ENCODE data around the gene ZC3H18. TPM values are rescaled to one million over a fixed set of nuclear protein-coding genes. Genes with fewer than 3 reads are reported as not detected.

Gene ZC3H18
- total and polyA plus RNA-seq, 5 donors from 2014 or later: 10.9 to 162 (median 13.6) TPM

GRCh38 chr16:88569614-88569984, 604 bp upstream of the ZC3H18 start:
- Mint-ChIP-seq H3K36me3 (peaks cover 4% of the 10 kb centered on the region), H3K27me3 (no peaks in the 10 kb centered on the region), H3K4me3 (peak overlapping the region; percentile 87 to 92 (median 91)), H3K4me1 (peaks cover 4 to 40% (median 17%) of the 10 kb centered on the region in 4 donors), H3K9me3 (no peaks in the 10 kb centered on the region), H3K27ac (peak overlapping the region; percentile 84 to 88 (median 87))
- peak in 1 of 3 donors; percentile 19 for DNase-seq
- no peaks in the 10 kb centered on the region for H3K27me3 ChIP-seq (ENCODE audit: control insufficient read depth, insufficient read depth, low read length)
- H3K27ac ChIP-seq (ENCODE audit: insufficient read depth, low read length, poor library complexity, severe bottlenecking): peak overlapping the region; percentile 82
- no peaks in the 10 kb centered on the region for H3K9me3 ChIP-seq (ENCODE audit: control insufficient read depth in 2 of 2, low read length in 2 of 2)
- H3K4me1 ChIP-seq (ENCODE audit: control insufficient read depth, insufficient read depth, low read length, poor library complexity, severe bottlenecking): peaks cover 28% of the 10 kb centered on the region
- peak in 1 of 2 donors; percentile 14 for ATAC-seq (ENCODE audit: low read depth in 2 of 2)
- peaks cover 14% of the 10 kb centered on the region for H3K36me3 ChIP-seq (ENCODE audit: control insufficient read depth, insufficient read depth, low read length)
- peak overlapping the region; percentile 82 for H3K4me3 ChIP-seq (ENCODE audit: low read depth, low read length)

- Histone ChIP-seq H3K36me3 (ENCODE audit: control insufficient read depth, insufficient read depth, low read length) (peaks cover 19% of the 10 kb centered on the region), H3K4me3 (ENCODE audit: low read depth, low read length) (peak overlapping the region; percentile 85), H3K27ac (ENCODE audit: insufficient read depth, low read length, poor library complexity, severe bottlenecking) (peak overlapping the region; percentile 82), H3K9me3 (ENCODE audit: control insufficient read depth in 2 of 2, low read length in 2 of 2) (no peaks in the 10 kb centered on the region), H3K4me1 (ENCODE audit: control insufficient read depth, insufficient read depth, low read length, poor library complexity, severe bottlenecking) (peaks cover 28% of the 10 kb centered on the region), H3K27me3 (ENCODE audit: control insufficient read depth, insufficient read depth, low read length) (no peaks in the 10 kb centered on the region)
- H3K36me3 Mint-ChIP-seq: peaks cover 4% of the 10 kb centered on the region
- ATAC-seq (ENCODE audit: low read depth in 2 of 2) (peak; percentile 26 to 44), DNase-seq (peak in 2 of 3 donors; percentile 31 to 71)
- H3K27ac Mint-ChIP-seq: peak overlapping the region; percentile 60 to 88 (median 78)
- no peaks in the 10 kb centered on the region for H3K9me3 Mint-ChIP-seq
- no peaks in the 10 kb centered on the region for H3K27me3 Mint-ChIP-seq
- H3K4me3 Mint-ChIP-seq: peak overlapping the region; percentile 87 to 92 (median 90)
- peaks cover 4 to 42% (median 19%) of the 10 kb centered on the region in 4 donors for H3K4me1 Mint-ChIP-seq
Observed at GRCh38 chr16:88570691-88571092, 489 bp downstream of the ZC3H18 start.

GRCh38 chr16:88575251-88575650, 5.0 kb downstream of the ZC3H18 start:
- H3K4me3 Mint-ChIP-seq: peak overlapping the region in 1 of 4 donors; percentile 7
- H3K27ac ChIP-seq (ENCODE audit: insufficient read depth, low read length, poor library complexity, severe bottlenecking): no peak overlapping the region
- H3K36me3 ChIP-seq (ENCODE audit: control insufficient read depth, insufficient read depth, low read length): peaks cover 58% of the 10 kb centered on the region
- H3K9me3 Mint-ChIP-seq: no peaks in the 10 kb centered on the region
- DNase-seq (no peak), ATAC-seq (ENCODE audit: low read depth in 2 of 2) (no peak)
- H3K4me1 ChIP-seq (ENCODE audit: control insufficient read depth, insufficient read depth, low read length, poor library complexity, severe bottlenecking): peaks cover 27% of the 10 kb centered on the region
- H3K4me1 Mint-ChIP-seq: peaks cover 13 to 68% (median 37%) of the 10 kb centered on the region in 4 donors
- peaks cover 21% of the 10 kb centered on the region for H3K36me3 Mint-ChIP-seq
- no peak overlapping the region for H3K27ac Mint-ChIP-seq
- H3K9me3 ChIP-seq (ENCODE audit: control insufficient read depth in 2 of 2, low read length in 2 of 2): no peaks in the 10 kb centered on the region
- no peaks in the 10 kb centered on the region for H3K27me3 Mint-ChIP-seq
- no peaks in the 10 kb centered on the region for H3K27me3 ChIP-seq (ENCODE audit: control insufficient read depth, insufficient read depth, low read length)
- no peak overlapping the region for H3K4me3 ChIP-seq (ENCODE audit: low read depth, low read length)

- no peaks in the 10 kb centered on the region for H3K9me3 Mint-ChIP-seq
- ATAC-seq (ENCODE audit: low read depth in 2 of 2) (no peak), DNase-seq (no peak)
- Histone ChIP-seq H3K4me3 (ENCODE audit: low read depth, low read length) (no peak overlapping the region), H3K36me3 (ENCODE audit: control insufficient read depth, insufficient read depth, low read length) (peaks cover 67% of the 10 kb centered on the region), H3K4me1 (ENCODE audit: control insufficient read depth, insufficient read depth, low read length, poor library complexity, severe bottlenecking) (peaks cover 23% of the 10 kb centered on the region), H3K27ac (ENCODE audit: insufficient read depth, low read length, poor library complexity, severe bottlenecking) (no peak overlapping the region), H3K27me3 (ENCODE audit: control insufficient read depth, insufficient read depth, low read length) (no peaks in the 10 kb centered on the region), H3K9me3 (ENCODE audit: control insufficient read depth in 2 of 2, low read length in 2 of 2) (no peaks in the 10 kb centered on the region)
- peaks cover 13 to 72% (median 37%) of the 10 kb centered on the region in 4 donors for H3K4me1 Mint-ChIP-seq
- H3K36me3 Mint-ChIP-seq: peaks cover 21% of the 10 kb centered on the region
- H3K27ac Mint-ChIP-seq: no peak overlapping the region
- H3K4me3 Mint-ChIP-seq: peak overlapping the region in 1 of 4 donors; percentile 76
- H3K27me3 Mint-ChIP-seq: no peaks in the 10 kb centered on the region
Observed at GRCh38 chr16:88576307-88576706, 6.1 kb downstream of the ZC3H18 start.

- Mint-ChIP-seq H3K27ac (peak overlapping the region; percentile 18 to 89 (median 77)), H3K9me3 (no peaks in the 10 kb centered on the region), H3K4me3 (peak overlapping the region in 1 of 4 donors; percentile 47), H3K27me3 (no peaks in the 10 kb centered on the region), H3K36me3 (peaks cover 21% of the 10 kb centered on the region), H3K4me1 (peaks cover 13 to 66% (median 32%) of the 10 kb centered on the region in 4 donors)
- ATAC-seq (ENCODE audit: low read depth in 2 of 2) (no peak), DNase-seq (no peak)
- Histone ChIP-seq H3K9me3 (ENCODE audit: control insufficient read depth in 2 of 2, low read length in 2 of 2) (no peaks in the 10 kb centered on the region), H3K36me3 (ENCODE audit: control insufficient read depth, insufficient read depth, low read length) (peaks cover 71% of the 10 kb centered on the region), H3K27ac (ENCODE audit: insufficient read depth, low read length, poor library complexity, severe bottlenecking) (no peak overlapping the region), H3K27me3 (ENCODE audit: control insufficient read depth, insufficient read depth, low read length) (no peaks in the 10 kb centered on the region), H3K4me3 (ENCODE audit: low read depth, low read length) (no peak overlapping the region), H3K4me1 (ENCODE audit: control insufficient read depth, insufficient read depth, low read length, poor library complexity, severe bottlenecking) (peaks cover 15% of the 10 kb centered on the region)
Observed at GRCh38 chr16:88577166-88577565, 7.0 kb downstream of the ZC3H18 start.

- H3K27ac ChIP-seq (ENCODE audit: insufficient read depth, low read length, poor library complexity, severe bottlenecking): no peak overlapping the region
- H3K36me3 Mint-ChIP-seq: peaks cover 19% of the 10 kb centered on the region
- peaks cover 9 to 66% (median 31%) of the 10 kb centered on the region in 4 donors for H3K4me1 Mint-ChIP-seq
- peak overlapping the region in 3 of 4 donors; percentile 21 to 60 (median 39) for H3K4me3 Mint-ChIP-seq
- H3K27ac Mint-ChIP-seq: peak overlapping the region in 2 of 3 donors; percentile 56 to 84
- H3K4me1 ChIP-seq (ENCODE audit: control insufficient read depth, insufficient read depth, low read length, poor library complexity, severe bottlenecking): peaks cover 16% of the 10 kb centered on the region
- no peak overlapping the region for H3K4me3 ChIP-seq (ENCODE audit: low read depth, low read length)
- H3K9me3 ChIP-seq (ENCODE audit: control insufficient read depth in 2 of 2, low read length in 2 of 2): no peaks in the 10 kb centered on the region
- no peaks in the 10 kb centered on the region for H3K27me3 ChIP-seq (ENCODE audit: control insufficient read depth, insufficient read depth, low read length)
- DNase-seq: peak in 1 of 3 donors; percentile 44
- peak in 1 of 2 donors; percentile 33 for ATAC-seq (ENCODE audit: low read depth in 2 of 2)
- H3K27me3 Mint-ChIP-seq: no peaks in the 10 kb centered on the region
- H3K9me3 Mint-ChIP-seq: no peaks in the 10 kb centered on the region
- H3K36me3 ChIP-seq (ENCODE audit: control insufficient read depth, insufficient read depth, low read length): peaks cover 71% of the 10 kb centered on the region
Observed at GRCh38 chr16:88578446-88579313, 8.5 kb downstream of the ZC3H18 start.

GRCh38 chr16:88580371-88580770, 10.2 kb downstream of the ZC3H18 start:
- Histone ChIP-seq H3K27ac (ENCODE audit: insufficient read depth, low read length, poor library complexity, severe bottlenecking) (no peak overlapping the region), H3K4me3 (ENCODE audit: low read depth, low read length) (no peak overlapping the region), H3K27me3 (ENCODE audit: control insufficient read depth, insufficient read depth, low read length) (no peaks in the 10 kb centered on the region), H3K4me1 (ENCODE audit: control insufficient read depth, insufficient read depth, low read length, poor library complexity, severe bottlenecking) (peaks cover 25% of the 10 kb centered on the region), H3K9me3 (ENCODE audit: control insufficient read depth in 2 of 2, low read length in 2 of 2) (no peaks in the 10 kb centered on the region), H3K36me3 (ENCODE audit: control insufficient read depth, insufficient read depth, low read length) (peaks cover 66% of the 10 kb centered on the region)
- Mint-ChIP-seq H3K36me3 (peaks cover 16% of the 10 kb centered on the region), H3K4me3 (no peak overlapping the region), H3K9me3 (no peaks in the 10 kb centered on the region), H3K4me1 (peaks cover 13 to 72% (median 36%) of the 10 kb centered on the region in 4 donors), H3K27ac (no peak overlapping the region), H3K27me3 (no peaks in the 10 kb centered on the region)
- no peak for ATAC-seq (ENCODE audit: low read depth in 2 of 2)
- no peak for DNase-seq
